A204.1 (cell line): ENCODE measurements around the gene ADCYAP1R1.
"Not testable (repeated sequence)": the region's sequence is repeated elsewhere in the genome, so short reads cannot be mapped to it uniquely, and the experiment has no call there.

Experiments used
- FAIRE-seq: peaks from 2 replicates; lab custom pipeline; 2012; peaks lifted over from hg19 to GRCh38; lab: Jason Lieb, UNC

ADCYAP1R1 gene

DNA sequence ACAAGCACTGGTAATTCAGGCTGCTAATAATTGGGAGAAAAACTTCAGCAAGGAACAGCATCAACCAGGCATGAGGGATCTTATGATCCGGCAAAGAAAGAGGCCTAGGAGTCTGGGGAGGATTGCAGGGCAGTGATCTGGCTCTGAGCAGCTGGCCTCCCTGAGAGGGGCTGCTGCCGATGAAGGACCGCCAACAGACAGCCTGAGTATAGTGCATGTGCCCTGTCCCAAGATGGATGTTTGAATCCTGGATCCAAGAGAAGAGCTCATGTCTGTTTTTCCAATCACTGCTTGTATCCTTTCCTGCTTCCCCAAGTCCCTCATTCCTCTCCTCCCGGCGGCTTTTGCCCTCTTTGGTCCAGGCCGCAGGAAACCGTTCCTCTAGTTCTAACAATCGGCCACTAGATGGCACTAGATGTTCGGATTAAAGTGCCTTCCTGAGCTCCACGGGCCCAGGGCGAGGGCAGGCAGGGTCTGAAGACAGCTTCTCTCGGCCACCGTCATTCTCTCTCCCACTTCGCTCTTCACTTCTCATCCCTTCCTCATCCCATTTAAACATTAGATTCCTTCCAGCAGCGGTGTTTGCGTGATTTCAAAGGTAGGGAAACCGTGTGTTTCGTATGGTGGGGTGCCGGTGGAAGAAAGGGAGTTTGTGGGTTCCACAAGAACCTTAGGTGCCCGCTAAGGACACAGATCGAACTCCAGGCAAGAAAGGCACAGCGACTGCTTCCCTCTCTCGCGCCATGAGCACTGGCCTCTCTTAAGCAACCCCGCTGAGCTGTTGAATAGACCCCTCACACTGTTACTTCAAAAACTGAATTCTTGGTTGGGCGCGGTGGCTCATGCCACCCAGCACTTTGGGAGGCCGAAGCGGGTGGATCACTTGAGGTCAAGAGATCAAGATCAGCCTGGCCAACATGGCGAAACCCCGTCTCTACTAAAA lies 82.4 kb downstream of the ADCYAP1R1 start:
- FAIRE-seq, result peak; percentile 65

DNA sequence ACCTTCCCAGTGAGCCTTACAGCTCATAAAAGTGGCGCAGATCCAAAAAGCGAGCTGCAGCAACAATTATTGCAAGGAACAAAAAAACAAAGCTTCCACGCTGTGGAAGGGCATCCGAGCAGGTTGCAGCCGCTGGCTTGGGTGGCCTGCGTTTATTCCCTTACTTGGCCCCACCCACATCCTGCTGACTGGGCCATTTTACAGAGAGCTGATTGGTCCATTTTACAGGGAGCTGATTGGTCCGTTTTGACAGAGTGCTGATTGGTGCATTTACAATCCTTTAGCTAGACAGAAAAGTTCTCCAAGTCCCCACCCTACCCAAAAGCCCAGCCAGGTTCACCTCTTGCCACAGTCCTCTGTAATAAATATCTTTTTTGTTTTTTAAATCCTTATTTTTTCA lies 85.1 kb downstream of the ADCYAP1R1 start:
- no peak for FAIRE-seq

DNA sequence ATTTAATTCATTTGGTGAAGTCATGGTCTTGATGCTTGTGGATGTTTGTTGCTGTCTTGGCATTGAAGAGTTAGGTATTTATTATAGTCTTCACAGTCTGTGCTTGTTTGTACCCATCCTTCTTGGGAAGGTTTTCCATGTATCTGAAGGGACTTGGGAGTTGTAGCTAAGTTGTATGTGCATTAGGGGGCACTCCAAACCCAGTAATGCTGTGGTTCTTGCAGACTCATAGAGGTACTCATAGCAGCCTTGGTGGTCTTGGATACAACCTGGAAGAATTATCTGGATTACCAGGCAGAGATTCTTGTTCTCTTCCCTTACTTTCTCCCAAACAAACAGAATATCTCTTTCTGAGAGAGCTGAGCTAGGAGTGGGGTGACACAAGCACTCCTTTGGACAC lies 93.2 kb downstream of the ADCYAP1R1 start:
- FAIRE-seq, result no peak

DNA sequence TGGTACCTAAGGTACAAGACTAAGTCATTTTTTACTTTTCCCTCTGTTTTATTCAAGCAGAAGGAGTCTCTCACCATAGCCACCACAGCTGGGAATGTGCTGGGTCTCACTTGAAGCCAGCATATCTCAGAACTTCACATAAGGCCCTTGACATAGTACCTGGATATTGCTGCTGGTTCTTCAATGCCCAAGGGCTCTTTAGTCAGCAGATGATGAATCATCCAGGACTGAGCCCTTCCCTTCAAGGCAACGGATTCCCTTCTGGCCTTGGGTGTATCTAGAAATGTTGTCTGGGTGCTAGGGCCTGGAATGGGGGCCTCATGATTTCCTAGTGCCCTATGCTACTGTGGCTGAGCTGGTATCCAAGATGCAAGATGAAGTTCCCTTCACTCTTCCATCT lies 93.9 kb downstream of the ADCYAP1R1 start:
- no peak for FAIRE-seq

DNA sequence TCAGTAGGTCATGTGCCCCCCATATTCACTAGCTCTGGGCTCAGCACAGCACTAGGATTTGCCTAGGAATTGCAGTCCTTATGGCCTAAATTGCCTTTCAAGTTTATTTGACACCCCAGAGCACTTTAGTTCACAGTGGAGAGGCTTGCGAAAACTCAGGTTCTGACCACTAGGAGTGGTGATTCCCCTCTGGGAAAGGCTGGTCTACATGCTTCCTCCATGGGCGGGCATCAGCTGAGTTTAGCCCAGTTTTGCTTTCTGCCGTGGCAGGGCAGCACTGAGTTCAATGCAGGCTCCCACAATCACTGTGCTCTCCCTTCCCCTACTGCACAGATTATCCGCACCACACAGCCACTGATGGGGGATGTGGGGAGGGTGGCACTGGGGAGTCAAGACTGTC lies 94.4 kb downstream of the ADCYAP1R1 start:
- FAIRE-seq, result no peak

DNA sequence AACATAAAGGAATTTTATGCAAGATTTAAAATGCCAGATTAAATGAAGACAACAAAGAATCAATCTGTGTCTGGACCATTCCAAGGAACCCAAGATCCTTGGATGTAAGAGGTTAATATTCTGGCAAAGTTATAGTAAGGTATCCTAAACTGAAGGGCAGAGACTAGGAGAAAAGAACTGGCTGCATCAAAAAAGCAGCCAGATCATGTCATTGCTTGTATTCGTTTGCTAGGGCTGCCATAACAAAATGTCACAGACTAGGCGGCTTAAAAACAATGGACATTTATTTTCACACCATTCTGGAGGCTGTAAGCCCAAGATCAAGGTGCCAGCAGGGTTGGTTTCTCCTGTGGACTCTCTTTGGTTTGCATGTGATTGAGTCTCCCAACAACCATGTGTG lies 99.7 kb downstream of the ADCYAP1R1 start:
- no peak for FAIRE-seq

DNA sequence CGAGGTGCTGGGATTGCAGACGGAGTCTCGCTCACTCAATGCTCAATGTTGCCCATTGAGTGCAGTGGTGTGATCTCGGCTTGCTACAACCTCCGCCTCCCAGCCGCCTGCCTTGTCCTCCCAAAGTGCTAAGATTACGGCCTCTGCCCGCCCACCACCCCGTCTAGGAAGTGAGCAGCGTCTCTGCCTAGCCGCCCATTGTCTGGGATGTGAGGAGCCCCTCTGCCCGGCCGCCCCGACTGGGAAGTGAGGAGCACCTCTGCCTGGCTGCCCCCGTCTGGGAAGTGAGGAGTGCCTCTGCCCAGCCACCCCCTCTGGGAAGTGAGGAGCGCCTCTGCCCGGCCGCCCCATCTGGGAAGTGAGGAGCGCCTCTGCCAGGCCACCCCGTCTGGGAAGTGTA lies 101.2 kb downstream of the ADCYAP1R1 start:
- not testable (repeated sequence) for FAIRE-seq

DNA sequence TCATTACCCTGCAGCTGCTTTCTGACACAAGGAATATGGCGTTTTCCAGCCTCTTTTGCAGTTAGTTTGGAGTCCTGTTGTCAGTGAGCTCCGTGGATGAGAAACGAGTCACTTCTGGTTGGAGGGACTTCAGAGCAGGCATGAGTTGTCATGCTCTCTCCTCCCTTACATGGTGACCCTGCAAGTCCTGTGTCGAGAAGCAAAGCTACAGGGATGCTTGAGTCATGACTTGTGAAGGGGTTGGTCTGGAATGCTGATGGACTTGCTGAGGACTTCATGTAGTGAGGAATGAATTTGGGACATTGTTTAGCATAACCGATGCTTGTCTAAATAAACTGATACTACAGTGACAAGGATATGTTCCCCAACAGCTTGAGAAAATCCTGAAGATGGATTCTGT lies 108.8 kb downstream of the ADCYAP1R1 start:
- no peak for FAIRE-seq
